ENCODE results near the gene WDR7.

Gene WDR7

GRCh38 chr18:56721491-56721890 lies 70.3 kb downstream of the WDR7 start:
- no peaks in the 10 kb centered on the region for H3K79me2 ChIP-seq (ENCODE audit: insufficient read depth, low read depth)
- H2AFZ ChIP-seq (ENCODE audit: low read depth): no peak overlapping the region
- H3K27me3 ChIP-seq (ENCODE audit: insufficient read depth, low read depth): no peaks in the 10 kb centered on the region
- H3K4me3 ChIP-seq (IDR thresholded peaks at IDR 0.05; ENCODE audit: insufficient read depth, low read depth, low read length): no peak overlapping the region
- peaks cover 25% of the 10 kb centered on the region for H3K4me1 ChIP-seq (ENCODE audit: low read depth, poor library complexity, severe bottlenecking)
- no peak overlapping the region for H3K9ac ChIP-seq
- H3K4me2 ChIP-seq: no peak overlapping the region
- TF ChIP-seq CTCF (conservative IDR thresholded peaks at IDR 0.05; ENCODE audit: low read depth, low read length): no peak
- H4K20me1 ChIP-seq (ENCODE audit: insufficient read depth): no peaks in the 10 kb centered on the region
- no peak overlapping the region for H3K27ac ChIP-seq
- H3K36me3 ChIP-seq (ENCODE audit: insufficient read depth): no peaks in the 10 kb centered on the region

- TF ChIP-seq CTCF (conservative IDR thresholded peaks at IDR 0.05; ENCODE audit: low read depth, low read length): no peak
- no peak overlapping the region for H3K27ac ChIP-seq
- no peaks in the 10 kb centered on the region for H3K27me3 ChIP-seq (ENCODE audit: insufficient read depth, low read depth)
- no peak overlapping the region for H3K4me2 ChIP-seq
- no peaks in the 10 kb centered on the region for H3K36me3 ChIP-seq (ENCODE audit: insufficient read depth)
- no peaks in the 10 kb centered on the region for H4K20me1 ChIP-seq (ENCODE audit: insufficient read depth)
- no peak overlapping the region for H3K9ac ChIP-seq
- H3K79me2 ChIP-seq (ENCODE audit: insufficient read depth, low read depth): no peaks in the 10 kb centered on the region
- no peak overlapping the region for H3K4me3 ChIP-seq (IDR thresholded peaks at IDR 0.05; ENCODE audit: insufficient read depth, low read depth, low read length)
- peaks cover 14% of the 10 kb centered on the region for H3K4me1 ChIP-seq (ENCODE audit: low read depth, poor library complexity, severe bottlenecking)
- H2AFZ ChIP-seq (ENCODE audit: low read depth): no peak overlapping the region
Observed at GRCh38 chr18:56722518-56722917, 71.4 kb downstream of the WDR7 start.

- H2AFZ ChIP-seq (ENCODE audit: low read depth): no peak overlapping the region
- no peaks in the 10 kb centered on the region for H3K27me3 ChIP-seq (ENCODE audit: insufficient read depth, low read depth)
- no peaks in the 10 kb centered on the region for H3K36me3 ChIP-seq (ENCODE audit: insufficient read depth)
- H3K4me3 ChIP-seq (IDR thresholded peaks at IDR 0.05; ENCODE audit: insufficient read depth, low read depth, low read length): no peak overlapping the region
- H3K79me2 ChIP-seq (ENCODE audit: insufficient read depth, low read depth): no peaks in the 10 kb centered on the region
- no peaks in the 10 kb centered on the region for H4K20me1 ChIP-seq (ENCODE audit: insufficient read depth)
- H3K9ac ChIP-seq: no peak overlapping the region
- TF ChIP-seq CTCF (conservative IDR thresholded peaks at IDR 0.05; ENCODE audit: low read depth, low read length): no peak
- H3K27ac ChIP-seq: no peak overlapping the region
- no peak overlapping the region for H3K4me2 ChIP-seq
- H3K4me1 ChIP-seq (ENCODE audit: low read depth, poor library complexity, severe bottlenecking): peaks cover 9% of the 10 kb centered on the region
Observed at GRCh38 chr18:56723068-56723467, 71.9 kb downstream of the WDR7 start.

GRCh38 chr18:56723706-56724105 lies 72.5 kb downstream of the WDR7 start:
- Histone ChIP-seq H3K4me3 (IDR thresholded peaks at IDR 0.05; ENCODE audit: insufficient read depth, low read depth, low read length) (no peak overlapping the region), H3K27me3 (ENCODE audit: insufficient read depth, low read depth) (no peaks in the 10 kb centered on the region), H2AFZ (ENCODE audit: low read depth) (no peak overlapping the region), H3K9ac (no peak overlapping the region), H4K20me1 (ENCODE audit: insufficient read depth) (no peaks in the 10 kb centered on the region), H3K79me2 (ENCODE audit: insufficient read depth, low read depth) (no peaks in the 10 kb centered on the region), H3K36me3 (ENCODE audit: insufficient read depth) (no peaks in the 10 kb centered on the region), H3K4me2 (no peak overlapping the region), H3K4me1 (ENCODE audit: low read depth, poor library complexity, severe bottlenecking) (peaks cover 3% of the 10 kb centered on the region), H3K27ac (no peak overlapping the region)
- no peak for TF ChIP-seq CTCF (conservative IDR thresholded peaks at IDR 0.05; ENCODE audit: low read depth, low read length)
